GM18861 (cell line): ENCODE results near the gene SCLY.

ENCODE experiments used
- ATAC-seq: cut with Tn5 transposase; IDR thresholded peaks from one replicate; pipeline ENCODE4 v1.9.1; 2021; ENCODE audit not compliant: unreplicated experiment

Gene SCLY

DNA sequence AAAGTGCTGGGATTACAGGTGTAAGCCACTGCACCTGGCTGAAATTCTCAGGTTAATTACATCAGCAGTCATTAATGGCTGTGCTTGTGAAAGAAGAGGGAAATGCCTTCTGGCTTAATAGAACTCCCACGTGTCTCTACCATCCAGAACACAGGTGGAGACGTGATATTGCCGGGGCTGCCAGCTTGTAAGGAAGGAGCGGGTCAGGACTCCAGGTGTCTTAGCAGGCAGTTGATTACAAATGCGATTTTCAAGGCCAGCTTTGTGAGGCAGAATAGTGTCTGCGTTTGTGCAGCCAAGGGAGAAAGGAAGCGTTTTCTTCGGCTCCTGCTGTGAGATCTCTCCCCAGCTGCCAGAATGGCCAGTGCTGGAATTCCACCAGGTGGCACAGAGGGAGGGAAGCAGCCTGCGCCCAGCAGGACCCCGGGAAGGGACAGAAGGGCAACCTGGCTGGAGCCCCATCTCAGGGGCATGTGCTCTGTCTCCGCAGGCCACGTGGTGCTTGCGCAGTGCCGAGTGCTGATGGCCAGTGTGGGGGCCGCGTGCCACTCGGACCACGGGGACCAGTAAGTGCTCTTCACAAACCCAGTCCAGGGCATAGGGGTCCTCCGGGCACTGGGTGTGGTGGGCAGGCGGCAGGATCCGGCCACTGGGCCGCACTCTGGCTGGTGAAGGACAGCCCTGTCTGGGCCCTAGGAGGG, 35.7 kb downstream of the SCLY start:
- ATAC-seq: no peak

DNA sequence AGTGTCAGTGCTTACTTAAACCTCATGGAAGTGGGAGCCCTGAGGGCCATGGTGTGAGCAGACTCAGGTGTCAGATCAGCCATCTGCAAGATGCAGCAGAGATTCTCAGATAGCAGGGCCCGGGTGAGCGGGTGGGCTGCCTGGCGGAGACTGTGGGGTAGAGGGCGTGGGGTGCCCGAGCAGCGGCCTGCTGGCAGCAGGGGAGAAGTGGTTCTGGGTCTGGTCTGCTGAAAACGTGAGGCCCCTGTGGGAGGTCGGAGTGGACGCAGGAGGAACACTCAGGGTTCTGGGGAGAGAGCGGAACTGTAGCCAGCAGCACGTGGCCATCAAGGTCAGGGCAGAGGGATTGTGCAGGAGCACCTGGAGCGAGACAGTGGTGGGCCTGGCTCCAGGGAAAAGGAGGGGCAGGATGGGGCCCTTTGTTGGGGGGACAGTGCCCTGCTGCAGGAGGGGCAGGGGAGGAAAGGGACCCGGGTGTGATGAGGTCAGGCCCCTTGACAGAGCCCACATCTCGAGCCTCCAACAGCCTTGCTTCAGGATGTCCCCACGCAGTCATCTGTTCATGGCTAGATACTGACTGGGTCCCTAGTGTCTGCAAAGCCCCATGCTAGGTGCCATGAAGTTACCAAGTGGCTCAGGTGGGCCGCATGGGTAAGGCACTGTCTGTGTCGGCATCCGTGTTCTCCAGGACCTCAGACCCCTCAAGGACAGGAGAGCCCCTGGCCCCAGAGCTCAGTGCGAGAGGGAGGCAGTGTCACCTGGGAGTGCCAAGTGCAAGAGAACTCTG, 36.6 kb downstream of the SCLY start:
- no peak for ATAC-seq

DNA sequence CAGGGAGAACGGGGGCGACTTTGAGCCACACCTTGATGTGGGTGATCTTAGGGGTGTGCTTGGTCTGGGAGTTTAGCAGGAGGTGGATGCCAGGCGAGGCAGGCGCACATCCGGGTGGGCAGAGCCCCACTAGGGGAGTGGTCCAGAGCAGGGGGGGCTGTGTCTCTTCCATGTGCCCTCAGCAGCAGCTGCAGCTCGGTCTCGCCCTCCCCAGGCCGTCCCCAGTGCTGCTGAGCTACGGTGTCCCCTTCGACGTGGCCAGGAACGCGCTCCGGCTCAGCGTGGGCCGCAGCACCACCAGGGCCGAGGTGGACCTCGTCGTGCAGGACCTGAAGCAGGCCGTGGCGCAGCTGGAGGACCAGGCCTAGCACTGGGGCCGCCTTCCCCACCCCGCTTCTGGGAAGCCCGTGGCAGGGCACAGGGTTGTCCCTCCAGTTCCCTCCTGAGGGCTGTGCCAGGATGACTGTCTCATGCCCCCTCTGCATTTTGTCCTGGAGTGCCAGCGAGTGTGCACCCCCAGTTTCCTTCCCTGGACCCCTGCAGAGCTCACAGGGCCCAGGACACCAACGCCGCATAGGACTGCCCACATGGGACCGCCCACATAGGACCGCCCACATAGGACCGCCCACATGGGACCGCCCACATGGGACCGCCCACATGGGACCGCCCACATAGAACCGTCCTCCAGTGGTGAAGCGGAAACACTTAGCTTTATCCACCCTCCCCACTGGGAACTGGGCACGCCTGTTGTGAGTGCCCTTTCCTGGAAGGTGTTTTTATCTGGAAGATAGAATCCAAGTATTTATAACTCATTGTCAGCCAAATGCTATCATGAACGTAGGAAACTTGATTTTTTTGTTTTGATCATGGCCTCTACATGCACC, 37.4 kb downstream of the SCLY start:
- ATAC-seq: peak; percentile 61

DNA sequence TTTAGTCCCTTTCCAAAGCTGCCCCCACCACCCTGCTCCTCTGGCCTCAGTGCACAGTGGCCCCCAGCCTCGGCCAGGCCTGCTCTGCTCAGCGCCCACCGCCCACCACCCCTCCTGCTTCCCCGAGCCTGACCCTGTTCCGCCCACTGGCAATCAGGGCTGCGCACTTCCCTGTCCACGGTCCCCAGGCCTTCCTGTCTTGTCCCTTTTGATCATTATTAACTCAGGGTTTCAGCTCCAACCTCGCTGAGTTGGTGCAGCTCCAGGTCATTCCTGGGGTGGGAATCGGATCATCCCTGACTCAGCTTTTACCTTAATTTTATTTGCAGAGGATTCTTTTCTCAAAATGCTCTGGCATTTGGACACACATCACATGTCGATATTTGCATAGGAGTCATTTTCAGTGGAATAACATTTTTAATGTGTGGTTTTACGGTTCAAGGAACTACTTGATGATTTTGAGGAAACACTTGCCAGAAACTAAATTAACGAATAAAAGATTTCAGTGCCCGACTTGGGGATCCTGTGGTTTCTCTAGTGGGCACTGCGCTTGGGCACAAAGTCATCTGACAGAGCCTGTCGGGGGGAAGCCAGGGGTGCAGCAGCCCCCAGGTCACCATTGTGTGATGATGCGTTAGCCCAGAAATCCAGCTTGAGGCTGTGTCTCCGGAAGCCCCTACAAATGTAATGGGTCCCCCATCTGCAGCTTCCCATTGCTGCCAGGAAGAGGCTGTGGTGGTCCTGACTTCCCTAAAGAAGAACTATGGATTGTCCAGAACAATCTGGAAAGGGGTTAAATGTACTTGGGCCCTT, 38.3 kb downstream of the SCLY start:
- ATAC-seq: no peak

DNA sequence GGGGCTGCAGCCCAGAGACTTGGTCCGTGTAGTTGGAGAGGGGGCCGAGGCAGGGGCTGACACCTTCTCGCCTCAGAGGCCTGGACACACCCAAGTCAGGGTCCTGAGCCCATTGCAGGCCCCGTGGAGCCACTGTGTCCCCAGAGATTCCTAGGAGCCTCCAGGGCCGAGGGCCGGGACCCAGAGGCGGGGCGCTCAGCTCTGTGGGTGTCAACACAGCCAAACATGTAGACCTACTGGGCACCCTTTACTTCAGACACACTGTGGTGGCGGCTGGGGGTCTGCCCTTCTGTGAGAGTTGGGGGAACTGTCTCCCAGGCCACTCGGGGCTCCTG, 38.9 kb downstream of the SCLY start:
- no peak for ATAC-seq

DNA sequence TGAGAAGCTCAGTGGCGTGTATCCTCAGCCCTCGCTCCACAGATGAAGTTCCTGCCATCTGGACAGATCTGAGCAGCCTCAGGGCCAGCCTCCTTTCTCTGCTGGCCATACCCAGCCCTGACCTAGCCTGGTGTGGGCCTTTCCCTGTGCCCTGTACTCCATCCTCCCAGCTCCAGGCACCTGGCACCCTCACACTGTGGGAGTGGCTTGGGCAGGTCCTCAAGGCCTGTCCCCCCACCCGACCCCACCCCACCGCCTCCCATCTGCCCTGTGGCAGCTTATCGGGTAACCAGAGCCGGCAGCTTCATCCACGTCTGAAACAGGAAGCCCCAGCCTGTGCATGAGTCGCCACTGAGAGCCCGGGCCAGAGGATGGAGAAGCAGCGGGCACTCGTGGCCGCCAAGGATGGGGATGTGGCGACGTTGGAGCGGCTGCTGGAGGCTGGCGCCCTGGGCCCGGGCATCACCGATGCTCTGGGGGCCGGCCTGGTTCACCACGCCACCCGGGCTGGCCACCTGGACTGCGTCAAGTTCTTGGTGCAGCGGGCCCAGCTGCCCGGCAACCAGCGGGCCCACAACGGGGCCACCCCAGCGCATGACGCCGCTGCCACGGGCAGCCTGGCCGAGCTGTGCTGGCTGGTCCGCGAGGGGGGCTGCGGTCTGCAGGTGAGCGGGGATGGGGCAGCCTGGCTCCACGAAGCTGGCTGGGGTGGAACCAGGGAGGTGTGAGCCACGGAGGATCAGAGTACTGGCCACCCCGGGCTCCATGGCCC, 39.4 kb downstream of the SCLY start, which contains the start of gene ESPNL:
Gene ESPNL (plus strand): TSS at position 292 of the 772 bp plus-strand sequence. CDS start 80 bp downstream, at position 372.
- no peak for ATAC-seq

DNA sequence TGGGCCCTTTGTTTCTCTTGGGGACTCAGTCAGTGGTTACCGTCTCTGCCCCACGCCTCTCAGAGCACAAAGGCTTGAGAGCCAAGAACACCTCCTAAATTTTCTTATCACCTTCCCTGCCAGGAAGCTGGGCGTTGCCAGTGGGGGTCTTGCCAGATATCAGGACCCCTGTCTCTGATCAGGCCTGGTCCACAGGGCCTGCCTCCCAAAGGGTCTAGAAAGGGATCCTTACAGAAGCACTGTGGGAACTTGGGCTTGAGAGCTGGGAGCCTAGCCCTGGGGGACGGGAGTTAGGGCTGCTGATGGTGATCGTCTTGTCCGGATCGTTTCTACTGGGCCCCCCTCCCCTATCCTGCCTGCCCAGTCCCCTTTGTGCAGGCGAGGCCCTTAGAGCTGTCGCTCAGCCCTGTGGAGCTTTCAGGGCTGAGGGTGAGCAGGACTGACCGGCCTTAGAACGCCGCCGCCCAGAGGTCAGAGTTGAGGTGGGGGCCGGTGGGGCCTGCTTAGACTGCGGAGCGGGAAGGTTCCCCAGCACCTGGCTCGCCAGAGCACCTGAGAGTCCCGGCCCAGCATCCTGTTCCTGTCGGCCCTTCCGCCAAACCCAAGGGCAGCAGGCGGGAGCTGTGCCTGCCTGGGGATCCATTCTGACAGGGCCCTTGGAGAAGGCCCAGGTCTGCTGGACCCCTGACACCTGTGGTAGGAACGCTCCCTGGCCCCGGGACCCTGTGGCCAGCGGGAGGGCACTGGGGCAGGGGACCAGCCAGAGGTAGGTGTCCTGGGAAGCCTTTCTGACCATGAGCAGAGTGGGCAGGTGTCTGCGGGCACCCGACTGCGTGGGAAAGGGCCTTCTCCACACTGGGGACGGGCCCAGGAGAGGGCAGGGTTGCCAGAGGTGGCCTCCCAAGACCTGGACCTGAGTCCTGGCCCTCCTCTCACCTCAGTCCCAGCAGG, 40.3 kb downstream of the SCLY start:
- ATAC-seq: no peak

DNA sequence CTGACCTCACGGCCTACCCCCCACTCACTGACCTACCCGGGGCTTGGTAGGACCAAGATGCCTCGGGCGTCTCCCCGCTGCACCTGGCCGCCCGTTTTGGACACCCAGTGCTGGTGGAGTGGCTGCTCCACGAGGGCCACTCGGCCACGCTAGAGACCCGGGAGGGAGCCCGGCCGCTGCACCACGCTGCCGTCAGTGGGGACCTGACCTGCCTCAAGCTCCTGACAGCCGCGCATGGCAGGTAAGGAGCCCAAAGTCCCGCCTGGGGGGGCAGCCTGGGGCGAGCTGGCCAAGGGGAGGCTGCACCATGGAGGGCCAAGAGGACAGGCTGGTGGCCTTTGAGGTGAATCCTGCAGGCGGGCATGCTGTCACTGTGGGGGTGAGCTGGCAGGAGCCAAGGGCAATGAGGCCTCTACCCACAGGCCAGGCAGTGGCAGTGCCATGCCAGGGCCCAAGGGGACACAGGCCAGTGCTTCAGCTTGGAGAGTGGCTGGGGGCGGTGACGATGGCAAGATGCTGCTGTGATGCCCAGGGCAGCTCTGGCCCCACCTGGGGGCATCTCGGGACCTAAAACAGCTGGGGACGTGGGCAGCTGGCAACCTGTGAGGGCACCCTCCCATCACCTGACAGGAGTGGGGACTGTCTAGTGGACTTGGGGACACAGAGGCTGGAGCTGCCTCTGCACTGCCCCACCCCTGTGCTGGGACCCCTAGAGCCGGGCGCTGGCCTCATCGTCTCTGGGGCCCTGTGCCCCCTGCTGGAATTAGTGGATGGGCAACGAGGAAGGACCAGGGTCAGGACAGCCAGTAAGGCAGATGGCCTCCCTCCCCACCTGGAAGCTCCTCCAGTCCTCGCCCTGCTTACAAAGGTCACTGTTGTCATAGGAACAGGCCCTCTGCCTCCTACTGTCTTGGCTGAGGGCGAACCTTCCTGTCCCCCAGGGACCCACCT, 41.4 kb downstream of the SCLY start:
- ATAC-seq: no peak

DNA sequence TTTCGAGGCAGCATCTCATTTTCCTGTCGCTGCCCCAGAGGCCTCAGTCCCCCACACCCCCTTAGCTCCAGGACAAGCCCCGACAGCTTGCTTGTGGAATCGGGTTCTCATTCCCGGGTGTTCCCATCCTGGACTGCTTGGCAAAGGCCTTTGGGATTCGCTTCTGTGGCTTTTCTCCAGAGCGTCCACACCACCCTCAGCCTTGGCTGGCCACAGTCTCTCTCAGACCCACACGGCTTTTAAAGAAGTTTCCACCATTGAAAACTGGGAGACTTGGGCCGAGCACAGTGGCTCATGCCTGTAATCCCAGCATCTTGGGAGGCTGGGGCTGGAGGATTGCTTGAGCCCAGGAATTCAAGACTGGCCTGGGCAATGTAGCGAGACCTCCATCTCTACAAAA, 42.1 kb downstream of the SCLY start:
- no peak for ATAC-seq

DNA sequence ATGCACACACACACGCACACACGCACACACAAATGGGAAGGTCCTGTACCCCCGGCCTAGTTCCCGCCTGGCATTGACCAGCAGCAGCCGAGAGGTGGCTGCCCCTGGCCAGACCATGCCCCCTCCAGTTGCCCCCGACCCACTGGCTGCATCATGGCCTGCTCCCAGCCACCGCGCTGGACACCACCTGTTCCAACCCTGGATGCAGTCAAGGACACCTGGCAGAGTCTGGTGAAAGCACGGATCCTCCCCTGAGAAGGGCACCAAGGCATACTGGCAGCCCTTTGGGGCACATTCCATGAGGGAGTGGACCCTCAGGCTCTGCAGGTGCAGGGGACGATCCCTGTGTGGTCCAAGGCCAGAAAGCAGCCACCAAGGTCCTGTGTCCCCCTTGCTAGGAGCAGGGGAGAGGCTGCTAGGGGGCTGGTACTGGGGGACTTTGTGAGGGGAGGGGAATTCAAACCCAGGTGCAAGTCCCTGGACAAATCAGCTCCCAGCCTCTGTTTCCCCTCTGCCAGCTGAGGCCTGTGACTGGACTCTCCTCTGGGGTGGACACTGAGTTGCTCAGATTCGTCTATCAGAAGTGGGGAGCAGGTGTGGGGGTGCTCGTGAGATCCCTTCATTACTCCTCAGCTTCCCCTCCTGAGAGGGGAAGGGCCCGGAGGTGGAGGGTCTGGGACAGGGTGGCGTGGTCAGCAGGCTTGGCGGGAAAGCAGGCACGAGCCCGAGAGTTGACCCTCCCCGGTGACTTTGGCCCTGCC, 42.8 kb downstream of the SCLY start:
- no peak for ATAC-seq

DNA sequence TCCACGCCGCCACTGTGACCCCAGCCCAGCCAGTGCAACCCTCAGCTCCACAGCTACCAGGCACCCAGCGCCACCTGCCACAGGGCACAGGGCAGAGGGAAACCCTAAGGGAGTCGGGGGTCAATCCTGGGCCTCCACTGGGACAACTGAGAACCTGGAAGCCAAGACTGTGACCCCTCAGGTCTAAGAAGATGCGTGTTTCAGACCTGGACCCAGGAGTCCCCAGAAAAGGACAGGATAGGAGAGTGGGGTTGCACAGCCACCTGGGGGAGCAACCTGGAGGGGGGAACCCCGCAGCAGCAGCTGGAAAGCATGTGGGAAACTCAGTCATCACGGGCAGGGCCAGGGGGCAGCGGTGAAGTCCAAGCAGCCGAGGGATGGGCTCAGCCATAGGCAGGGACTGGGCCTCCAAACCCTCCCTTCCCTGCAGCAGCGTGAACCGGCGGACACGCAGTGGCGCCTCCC, 43.5 kb downstream of the SCLY start:
- ATAC-seq: no peak

DNA sequence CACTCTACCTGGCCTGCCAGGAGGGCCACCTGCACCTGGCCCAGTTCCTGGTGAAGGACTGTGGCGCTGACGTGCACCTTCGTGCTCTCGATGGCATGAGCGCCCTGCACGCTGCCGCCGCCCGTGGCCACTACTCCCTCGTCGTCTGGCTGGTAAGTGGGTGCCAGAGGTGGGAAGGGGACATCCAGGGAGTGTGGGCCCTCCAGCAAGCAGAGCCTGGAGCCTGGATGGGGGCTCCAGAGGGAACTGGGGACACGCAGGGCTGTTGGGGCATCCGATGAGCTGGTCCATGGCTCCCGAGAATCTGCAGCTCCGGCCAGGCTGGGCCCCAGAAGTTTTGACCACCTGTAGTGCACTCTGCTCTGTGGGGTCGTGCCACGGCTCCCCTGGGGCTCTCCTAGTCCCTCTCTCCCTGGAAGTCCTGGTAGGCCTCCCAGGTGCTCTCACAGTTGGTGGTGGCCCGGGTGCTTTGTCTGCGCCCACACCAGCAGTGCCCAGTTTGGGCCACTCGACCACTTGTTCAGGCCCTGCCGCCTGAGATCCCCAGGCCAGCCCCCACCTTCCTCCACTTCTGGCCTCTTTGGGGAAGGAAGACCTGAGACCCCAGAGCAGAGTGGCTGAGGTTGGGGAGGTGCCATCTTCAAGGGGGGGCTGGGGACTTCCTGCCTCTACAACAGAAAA, 44.0 kb downstream of the SCLY start:
- ATAC-seq: no peak

DNA sequence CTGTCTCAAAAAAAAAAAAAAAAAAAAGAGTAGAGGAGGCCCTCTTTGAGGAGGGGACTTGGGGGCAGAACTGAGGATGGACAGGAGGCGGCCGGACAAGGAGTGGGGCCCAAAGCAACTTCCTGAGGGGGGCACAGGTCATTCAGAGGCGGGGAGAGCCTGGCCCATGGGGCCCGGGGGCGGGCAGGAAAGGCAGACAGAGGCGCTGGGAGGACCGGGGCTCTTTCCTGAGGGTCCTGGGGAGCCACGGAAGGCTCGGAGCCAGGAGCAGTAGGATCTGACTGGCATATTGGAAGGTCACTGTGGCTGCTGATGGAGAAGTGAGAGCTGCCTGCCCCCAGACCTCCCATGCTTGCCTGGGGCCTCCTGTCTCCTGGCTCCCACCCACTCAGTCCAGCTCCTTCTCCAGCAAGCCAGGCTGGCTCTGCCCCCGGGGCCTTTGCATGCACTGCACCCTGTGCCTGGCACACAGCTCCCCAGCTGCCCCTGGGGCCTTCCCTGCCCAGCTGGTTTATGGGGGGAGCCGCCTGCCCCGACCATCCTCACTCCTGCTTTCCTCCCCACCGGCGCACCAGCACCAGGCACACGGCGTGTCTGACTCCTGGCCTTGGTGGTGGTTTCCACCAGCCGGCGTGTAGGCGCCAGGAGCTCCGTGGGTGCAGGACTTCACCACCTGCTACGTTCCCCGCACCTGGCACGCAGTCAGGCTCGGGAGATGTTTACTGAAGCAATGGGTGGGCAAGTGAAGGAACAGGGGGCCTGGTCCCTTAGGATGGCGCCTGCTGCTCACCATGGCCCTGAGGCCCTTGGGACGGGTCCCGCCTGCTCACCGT, 44.9 kb downstream of the SCLY start:
- no peak for ATAC-seq

DNA sequence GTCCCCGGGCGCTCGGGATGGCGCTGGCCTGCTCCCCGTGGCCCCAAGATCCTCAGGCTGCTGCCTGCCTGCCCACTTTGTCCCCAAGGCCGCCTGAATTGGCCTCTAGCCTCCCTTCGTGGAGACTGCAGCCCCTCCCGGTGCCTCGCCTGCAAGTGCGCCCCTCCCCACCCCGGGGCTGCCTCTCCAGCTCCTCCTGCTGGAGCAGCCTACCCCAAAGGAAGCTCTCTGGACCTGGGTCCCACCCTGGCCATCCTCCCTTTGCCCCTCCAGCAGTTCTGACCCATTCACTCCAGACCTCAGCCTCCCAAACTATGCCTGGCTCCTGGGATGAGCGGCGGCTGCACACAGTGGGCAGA, 45.5 kb downstream of the SCLY start:
- ATAC-seq: no peak

DNA sequence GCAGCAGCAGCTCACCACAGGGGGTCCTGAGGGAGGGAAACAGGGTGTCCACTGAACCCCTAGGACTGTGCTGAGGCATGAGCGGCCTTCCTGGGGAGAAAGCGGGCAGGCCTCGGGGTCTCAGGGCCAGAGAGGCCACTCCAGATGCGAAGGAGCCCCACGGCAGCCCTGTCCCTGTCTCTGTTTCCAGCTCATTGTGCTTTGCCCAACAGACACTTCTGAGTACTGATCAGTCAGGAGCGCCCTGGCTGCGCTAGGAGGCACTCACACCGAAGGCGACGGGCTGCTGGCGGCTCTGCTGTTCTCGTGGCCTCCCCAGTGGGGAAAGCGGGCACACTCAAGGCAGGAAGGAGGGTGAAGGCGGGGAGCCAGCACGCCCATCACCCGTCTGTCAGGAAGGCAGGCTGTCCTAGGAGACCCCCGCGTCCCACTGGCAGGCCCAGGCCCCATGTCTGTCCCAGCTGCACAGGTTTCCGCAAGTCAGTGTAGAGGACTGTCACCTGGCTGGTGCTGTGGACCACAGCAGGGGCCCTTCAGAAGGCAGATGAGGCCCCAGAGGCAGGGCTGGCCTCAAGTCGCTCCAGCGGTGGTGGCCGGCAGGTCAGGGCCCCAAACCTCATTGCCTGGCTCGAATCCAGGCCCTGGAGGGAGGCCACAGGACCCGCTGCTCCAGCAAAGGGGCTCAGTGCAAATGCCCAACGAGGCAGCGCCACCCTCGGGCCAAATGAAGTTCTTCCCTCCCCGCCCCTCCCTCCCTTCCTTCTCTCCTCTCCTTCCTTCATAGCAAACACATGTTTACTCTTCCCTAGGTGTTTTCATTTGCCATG, 46.1 kb downstream of the SCLY start:
- ATAC-seq: peak; percentile 18
